ELF-1 (cell line): Measurements from ENCODE around the gene RCC2.
"Not testable (repeated sequence)": the region's sequence is repeated elsewhere in the genome, so short reads cannot be mapped to it uniquely, and the experiment has no call there.

Experiments
- DNase-seq: peaks from one replicate; pipeline ENCODE4 v3.0.0-alpha.2; 2016; ENCODE audit warnings: low read depth, low spot score

The RCC2 gene

DNA sequence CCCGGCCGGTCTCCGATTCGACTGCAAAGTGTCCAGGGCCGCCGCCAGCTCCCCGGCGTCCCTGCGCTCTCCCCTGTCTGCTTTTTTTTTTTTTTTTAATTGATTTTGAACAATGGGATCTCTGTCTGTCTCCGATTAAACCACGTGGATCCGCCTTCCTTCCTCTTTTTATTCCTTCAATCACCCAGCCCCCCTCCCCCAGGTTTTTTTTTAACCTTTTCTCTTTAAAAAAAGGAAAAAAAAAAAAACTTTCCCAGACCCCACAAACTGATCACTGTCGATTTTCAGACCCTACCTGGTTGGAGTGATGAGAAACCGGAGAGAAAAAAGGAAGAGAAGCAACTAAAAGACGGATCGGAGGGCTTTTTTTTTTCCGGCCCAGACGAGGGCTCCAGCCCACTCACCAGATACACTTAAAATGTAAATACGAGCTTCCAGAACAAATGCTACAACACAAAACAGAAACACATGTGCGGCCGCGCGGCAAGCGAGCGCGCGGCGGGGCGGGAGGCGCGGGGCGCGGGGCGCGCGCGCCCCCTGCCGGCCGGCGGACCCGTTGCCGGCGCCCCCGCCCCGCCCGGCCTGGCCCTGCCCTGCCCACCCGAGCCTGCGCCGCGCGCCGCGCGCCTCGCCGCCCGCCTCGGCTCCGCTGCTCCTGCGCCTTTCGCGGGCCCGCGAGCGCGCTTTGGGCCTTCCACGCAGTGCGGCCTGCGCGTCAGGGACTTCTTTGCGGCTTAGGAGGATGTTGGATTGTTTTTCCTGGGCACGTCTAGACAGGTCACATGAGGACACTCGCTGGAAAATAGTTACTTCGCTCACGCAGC, at the start of gene RCC2:
Gene RCC2 (minus strand): TSS at position 428 of the 824 bp plus-strand sequence. CDS start 1,163 bp downstream, outside the sequence.
- peak; percentile 75 for DNase-seq

DNA sequence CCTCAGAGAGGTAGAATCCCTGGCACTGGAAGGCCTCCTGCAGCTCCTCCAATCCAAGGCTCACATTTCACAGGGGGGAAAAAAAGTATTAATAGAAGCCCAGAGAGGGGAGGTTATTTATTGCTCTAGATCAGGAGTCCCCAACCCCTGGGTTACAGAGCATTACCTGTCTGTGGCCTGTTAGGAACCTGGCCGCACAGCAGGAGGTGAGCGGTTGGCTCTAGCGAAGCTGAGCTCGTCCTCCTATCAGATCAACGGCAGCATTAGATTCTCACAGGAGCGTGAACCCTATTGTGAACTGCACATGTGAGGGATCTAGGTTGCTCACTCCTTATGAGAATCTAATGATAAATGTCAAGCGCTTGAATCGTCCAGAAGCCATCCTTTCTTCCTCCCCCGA, 46.8 kb upstream of the RCC2 start:
- no peak for DNase-seq

DNA sequence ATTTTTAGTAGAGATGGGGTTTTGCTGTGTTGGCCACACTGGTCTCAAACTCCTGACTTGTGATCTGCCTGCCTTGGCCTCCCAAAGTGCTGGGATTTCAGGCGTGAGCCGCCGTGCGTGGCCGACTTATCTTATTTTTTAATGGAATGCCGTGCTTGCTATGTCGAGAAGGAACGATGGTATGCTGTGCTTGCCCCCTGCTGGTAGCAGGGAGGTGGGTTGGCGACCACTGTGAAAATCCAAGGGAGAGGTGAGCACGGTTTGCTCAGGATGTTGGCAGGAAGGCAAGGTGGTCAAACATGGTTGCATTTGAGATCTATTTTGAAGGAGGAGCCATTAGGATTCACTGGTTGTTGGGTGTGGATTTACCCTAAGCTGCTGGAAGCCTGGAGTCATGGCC, 45.8 kb upstream of the RCC2 start:
- peak; percentile 79 for DNase-seq

DNA sequence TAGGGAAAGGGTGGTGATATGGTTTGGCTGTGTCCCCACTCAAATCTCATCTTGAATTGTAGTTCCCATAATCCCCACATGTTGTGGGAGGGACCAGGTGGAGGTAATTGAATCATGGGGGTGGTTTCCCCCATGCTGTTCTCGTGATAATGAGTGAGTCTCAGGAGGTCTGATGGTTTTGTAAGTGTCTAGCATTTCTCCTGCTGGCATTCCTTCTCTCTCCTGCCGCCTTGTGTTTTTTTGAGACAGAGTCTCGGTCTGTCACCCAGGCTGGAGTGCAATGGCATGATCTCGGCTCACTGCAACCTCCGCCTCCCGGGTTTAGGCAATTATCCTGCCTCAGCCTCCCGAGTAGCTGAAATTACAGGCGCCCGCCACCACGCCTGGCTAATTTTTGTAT, 42.5 kb upstream of the RCC2 start:
- DNase-seq, result not testable (repeated sequence)

DNA sequence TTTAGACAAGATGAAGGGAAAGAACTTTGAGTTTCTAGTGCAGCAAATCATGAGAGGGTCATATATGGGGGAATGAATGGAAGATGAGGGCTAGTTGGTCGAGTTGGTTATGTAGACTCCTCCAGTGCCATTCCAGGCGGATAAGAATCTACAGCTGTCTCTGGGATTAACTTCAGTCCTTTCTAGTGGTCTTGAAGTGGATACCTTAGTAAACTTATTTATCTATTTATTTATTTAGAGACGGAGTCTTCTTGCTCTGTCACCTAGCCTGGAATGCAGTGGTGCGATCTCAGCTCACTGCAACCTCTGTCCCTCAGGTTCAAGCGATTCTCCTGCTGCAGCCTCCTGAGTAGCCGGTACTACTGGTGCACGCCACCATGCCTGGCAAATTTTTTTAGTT, 41.4 kb upstream of the RCC2 start:
- DNase-seq, result no peak

DNA sequence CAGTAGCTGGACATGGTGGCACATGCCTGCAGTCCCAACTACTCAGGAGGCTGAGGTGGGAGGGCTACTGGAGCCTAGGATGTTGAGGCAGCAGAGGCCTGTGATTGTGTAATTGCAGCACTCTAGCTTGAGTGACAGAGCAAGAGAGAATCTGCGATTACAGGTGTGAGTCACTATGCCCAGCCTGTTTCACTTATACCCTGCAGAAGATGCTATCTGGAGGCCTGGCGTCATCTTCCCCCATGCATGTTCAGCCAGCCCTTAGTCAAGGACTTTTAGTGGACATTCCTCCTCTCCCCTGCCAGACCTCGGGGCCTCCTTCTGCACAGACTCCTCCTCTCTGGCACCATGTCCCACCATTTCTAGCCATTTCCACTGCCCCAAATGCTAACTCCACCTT, 36.3 kb upstream of the RCC2 start:
- peak; percentile 62 for DNase-seq

DNA sequence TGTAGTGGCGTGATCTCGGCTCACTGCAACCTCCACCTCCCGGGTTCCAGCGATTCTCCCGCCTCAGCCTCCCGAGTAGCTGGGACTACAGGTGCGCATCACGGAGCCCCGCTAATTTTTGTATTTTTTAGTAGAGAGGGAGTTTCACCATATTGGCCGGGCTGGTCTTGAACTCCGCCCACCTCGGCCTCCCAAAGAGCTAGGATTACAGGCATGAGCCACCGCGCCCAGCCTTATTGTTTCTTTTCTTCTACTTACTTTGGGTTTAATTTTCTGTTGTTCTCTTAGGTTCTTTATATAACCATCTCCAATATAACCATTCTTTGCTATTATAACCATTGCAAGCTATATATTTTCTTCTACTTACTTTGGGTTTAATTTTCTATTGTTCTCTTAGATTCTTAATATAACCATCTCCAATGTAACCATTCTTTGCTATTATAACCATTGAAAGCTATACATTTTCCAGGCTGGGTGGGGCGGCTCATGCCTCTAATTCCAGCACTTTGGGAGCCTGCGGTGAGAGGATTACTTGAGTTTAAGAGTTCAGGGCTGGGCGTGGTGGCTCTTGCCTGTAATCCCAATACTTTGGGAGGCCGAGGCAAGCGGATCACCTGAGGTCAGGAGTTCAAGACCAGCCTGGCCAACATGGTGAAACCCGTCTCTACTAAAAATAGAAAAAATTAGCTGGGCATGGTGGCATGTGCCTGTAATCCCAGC, 35.5 kb upstream of the RCC2 start:
- DNase-seq, result not testable (repeated sequence)

DNA sequence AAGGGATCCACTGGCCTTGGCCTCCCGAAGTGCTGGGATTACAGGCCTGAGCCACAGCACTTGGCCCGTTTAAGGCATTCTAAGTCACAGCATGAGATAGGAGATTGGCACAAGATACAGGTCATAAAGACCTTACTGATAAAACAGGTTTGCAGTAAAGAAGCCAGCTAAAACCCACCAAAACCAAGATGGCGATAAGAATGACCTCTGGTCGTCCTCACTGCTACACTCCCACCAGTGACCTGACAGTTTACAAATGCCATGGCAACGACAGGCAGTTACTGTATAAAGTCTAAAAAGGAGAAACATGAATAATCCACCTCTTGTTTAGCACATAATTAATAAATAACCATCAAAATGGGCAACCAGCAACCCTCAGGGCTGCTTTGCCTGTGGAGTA, 33.3 kb upstream of the RCC2 start:
- DNase-seq, result no peak

DNA sequence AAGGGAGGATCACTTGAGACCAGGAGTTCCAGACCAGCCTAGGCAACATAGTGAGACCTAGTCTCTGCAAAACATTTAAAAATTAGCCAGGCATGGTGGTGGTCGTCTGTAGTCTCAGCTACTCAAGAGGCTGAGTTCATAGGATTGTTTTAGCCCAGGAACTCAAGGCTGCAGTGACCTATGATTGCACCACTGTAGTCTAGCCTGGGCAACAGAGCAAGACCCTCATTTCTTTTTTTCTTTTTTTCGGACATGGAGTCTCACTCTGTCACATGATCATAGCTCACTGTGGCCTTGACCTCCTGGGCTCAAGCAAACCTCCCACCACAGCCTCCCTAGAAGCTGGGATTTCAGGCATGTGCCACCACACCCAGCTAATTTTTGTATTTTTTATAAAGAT, 31.9 kb upstream of the RCC2 start:
- no peak for DNase-seq

DNA sequence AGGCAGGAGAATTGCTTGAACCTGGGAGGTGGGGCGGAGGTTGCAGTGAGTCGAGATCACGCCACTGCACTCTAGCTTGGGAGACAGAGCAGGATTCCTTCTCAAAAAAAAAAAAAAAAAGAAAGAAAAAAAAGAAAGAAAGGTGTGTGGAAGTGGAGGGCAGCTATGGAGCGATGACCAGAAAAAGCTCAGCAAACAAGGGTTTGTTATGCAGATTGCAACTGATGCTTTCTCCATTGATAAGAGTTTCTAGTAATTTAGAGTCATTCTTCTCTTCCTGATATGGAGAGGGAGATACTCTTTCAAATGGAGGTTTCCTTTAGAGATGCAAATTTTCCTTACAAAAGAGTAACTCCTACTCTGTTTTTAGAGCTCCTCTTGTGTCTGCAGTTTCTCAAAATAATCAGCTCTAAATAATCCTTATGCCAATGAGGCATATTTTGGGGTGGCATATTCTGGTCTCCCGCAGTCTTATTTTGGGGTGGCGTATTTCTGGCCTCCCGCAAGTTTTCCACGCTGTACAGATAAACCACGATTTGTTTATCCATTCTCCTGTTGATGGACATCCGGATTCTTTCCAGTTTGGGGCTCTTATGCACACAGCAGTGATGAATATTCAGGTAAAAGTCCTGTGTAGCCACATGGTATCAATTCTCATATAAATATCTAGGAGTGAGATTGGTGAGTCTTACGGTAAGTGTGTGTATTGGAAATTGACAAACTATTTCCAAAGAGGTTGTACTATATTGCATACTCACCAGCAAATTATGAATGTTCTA, 30.7 kb upstream of the RCC2 start:
- DNase-seq, result peak; percentile 79

DNA sequence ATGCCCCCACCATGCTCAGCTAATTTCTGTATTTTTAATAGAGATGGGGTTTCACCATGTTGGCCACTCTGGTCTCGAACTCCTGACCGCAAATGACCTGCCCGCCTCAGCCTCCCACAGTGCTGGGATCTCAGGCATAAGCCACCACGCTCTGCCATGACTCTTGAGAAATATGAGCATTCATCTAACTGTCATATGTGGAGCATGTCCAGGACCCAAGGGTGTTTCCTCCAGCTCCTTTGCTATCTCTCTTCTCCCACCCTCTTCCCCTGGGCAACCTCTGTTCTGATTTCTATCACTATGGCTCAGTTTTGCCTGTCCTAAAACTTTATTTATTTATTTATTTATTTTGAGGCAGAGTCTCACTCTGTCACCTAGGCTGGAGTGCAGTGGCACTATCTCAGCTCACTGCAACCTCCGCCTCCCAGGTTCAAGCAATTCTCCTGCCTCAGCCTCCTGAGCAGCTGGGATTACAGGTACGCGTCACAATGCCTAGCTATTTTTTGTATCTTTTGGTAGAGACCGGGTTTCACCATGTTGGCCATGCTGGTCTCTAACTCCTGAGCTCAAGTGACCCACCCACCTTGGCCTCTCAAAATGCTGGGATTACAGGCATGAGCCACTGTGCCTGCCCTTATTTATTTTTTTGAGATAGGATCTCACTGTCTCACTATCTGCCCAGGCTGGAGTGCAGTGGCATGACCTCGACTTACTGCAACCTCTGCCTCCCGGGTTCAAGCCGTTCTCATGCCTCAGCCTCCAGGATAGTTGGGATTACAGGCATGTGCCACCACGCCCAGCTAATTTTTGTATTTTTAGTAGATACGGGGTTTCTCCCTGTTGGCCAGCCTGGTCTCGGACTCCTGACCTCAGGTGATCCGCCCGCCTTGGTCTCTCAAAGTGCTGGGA, 29.1 kb upstream of the RCC2 start:
- not testable (repeated sequence) for DNase-seq

DNA sequence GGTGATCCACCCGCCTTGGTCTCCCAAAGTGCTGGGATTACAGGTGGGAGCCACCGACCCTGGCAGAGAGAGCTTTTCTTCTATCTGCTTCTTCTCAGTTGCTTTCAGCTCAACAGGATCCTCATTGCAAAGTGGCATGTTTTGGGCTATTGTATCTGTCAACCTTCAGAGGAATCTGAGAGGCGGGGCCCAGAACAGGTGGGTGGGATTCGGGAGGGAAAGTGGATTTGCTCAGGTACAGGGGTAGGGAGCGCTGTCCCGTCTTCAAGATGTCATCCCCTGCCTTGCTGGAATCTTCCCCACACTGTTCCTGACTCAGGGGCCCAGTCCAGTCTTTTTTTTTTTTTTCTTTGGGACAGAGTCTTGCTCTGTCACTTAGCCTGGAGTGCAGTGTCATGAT, 26.9 kb upstream of the RCC2 start:
- DNase-seq, result no peak

DNA sequence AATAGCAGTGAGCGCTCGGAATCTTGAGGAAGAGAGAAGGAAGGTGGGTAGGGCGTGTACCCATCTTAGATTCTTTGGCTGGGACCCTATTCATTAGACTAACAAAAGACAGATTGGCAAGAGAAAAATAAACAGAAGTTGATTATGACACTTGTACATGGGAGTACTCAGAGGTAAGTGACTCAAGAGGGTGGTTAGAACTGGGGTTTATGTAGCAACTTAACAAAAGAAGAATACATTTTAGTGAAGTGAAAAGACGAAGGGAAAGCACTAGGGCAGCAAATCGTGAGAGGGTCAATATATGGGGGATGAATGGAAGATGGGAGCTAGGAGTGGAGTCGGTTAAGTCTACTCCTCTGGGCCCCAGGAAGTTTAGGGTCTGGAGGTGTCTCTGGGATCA, 25.8 kb upstream of the RCC2 start:
- no peak for DNase-seq

DNA sequence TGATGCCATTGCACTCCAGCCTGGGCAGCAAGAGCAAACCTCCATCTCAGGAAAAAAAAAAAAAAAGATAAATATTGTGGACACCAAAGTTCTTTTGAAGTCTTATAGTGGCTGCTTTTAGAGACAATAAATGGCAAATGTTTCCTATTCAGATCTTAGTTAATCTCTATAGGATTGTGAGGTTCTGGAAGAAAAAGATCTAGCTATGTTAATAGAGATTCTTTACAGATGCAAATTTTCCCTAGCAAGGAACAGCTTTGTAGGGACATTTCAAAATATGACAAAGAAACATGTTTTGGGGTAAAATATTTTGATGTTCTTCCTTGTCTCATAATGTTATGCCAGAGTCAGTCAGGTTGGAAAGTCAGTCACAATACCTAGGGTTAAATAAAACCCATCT, 24.5 kb upstream of the RCC2 start:
- DNase-seq, result no peak

DNA sequence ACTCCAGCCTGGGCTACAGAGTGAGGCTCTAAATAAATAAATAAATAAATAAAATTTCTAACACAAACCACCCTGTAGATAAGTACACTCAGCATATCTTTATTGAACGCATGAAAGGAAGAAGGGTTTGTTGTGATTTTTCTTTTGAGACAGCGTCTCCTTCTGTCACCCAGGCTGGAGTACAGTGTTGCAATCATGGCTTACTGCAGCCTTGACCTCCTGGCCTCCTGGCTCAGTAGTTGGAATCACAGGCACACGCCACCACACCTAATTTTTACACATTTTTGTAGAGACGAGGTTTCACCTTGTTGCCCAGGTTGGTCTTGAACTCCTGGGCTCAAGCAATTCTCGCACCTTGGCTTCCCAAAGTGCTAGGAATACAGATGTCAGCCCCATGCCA, 23.2 kb upstream of the RCC2 start:
- no peak for DNase-seq

DNA sequence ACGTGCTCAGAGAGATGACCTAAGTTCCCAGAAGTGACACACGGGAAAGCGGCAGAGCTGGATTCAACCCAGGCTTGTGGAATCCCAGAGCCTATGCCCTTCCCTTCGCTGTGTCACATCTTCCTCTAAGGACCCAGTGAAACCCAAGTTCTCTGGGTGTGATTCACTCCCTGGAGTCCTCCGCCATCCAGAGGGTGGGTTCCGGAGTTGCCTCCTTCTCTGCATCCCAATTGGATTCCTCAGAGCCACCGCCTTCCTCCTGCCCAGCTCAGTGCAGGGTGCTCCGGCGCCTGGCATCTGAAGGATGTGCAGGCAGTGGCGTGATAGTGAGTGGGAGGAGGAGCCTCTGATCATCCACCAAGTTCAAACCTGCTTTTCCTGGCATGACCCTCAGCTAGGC, 20.7 kb upstream of the RCC2 start:
- DNase-seq, result no peak

DNA sequence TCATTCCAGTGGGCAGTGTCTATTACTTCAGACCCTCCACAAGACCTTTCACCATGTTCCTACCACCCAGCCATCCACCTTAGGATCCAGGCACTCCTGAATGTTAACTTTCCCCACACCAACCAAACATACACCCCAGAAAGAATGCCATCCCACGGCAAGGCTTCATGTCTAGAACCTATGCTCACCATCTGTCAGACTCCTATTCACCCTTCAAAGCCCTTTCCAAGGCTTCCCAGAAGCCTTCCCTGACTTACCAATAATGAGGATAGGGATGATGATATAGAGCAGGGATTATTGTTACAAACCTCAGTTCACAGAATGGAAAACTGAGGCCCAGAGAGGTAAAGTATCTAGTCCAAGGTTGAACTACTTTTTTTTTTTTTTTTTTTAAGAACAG, 19.3 kb upstream of the RCC2 start:
- DNase-seq, result no peak

DNA sequence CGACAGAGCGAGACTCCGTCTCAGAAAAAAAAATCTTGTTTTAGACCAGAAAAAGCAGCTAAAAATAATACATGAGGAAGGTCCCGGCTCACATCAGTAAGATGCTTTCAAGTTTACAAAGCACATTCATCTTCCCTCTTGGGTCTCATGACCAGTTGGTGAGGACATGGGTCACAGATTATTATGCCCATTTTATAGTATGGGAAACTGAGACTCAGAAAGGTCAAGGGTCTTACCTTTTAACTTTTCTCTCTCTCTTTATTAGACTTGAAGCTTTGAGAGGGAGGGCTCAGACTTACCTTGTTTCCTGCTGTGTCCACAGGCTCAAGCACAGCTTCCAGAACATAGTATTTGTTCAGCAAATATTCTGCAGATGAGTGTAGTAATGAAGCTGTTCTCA, 13.2 kb upstream of the RCC2 start:
- DNase-seq, result no peak

DNA sequence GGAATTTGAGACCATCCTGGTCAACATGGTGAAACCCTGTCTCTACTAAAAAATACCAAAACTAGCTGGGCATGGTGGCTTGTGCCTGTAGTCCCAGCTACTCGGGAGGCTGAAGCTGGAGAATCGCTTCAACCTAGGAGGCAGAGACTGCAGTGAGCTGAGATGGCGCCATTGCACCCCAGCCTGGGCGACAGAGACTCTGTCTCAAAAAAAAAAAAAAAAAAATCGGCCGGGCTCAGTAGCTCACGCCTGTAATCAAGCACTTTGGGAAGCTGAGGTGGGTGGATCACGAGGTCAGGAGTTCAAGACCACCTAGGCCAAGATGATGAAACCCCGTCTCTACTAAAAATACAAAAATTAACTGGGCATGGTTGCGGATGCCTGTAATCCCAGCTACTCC, 12.7 kb upstream of the RCC2 start:
- DNase-seq, result peak; percentile 60

DNA sequence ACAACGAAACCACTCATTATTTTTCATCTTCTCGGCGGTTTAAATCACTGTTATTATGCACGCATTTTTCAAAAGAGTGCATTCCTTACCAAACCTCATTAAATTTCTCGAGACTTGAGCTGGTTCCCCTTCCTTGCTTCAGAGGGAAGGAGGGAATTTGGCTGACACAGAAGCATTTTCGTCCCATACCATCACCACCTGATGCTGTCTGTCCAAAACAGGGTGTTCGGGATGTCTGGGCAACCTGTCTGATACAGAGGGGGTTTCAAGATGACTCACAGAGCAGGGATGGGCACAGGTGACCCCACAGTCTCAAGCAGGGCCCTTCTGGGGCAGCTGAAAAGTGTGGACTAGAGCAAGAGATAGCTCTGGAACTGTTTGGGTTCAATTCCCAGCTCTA, 12.3 kb upstream of the RCC2 start:
- no peak for DNase-seq

DNA sequence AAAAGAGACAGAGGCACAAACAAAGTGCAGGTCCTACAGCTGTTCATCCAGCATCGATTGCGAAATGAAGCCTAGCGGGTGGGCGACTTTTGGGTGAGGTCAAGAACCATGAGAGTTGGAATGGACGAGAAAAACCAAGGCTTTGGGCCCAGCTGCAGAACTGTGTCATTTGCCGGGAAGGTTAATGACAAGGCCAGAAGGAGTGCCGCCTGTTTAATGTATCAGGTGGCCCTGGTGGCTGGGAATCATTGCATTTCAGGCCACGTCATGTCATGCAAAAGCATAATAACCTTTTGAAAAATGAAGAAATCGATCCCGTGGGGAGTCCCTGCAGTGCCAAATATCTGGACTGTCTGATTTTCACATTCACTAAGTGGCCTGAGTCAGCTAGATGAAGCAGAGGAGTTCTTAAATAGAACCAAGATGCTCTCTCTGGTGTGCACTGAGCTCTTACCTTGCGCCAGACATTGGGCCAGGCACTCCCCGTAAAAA, 8.1 kb upstream of the RCC2 start:
- no peak for DNase-seq
